C4-2B (cell line): ENCODE results near the gene HKDC1.

Experiments used
- ZFX ChIP-seq: fragments of 450-650 bp; IDR thresholded peaks from 2 replicates; pipeline ENCODE4 v1.6.1; 2017
- TF ChIP-seq, protein P1 (sequence below): fragments of 450-650 bp; conservative IDR thresholded peaks from 2 replicates; pipeline ENCODE4 v1.5.1; 2017; ENCODE audit warnings: mild to moderate bottlenecking

- TF ChIP-seq, protein P1, sequence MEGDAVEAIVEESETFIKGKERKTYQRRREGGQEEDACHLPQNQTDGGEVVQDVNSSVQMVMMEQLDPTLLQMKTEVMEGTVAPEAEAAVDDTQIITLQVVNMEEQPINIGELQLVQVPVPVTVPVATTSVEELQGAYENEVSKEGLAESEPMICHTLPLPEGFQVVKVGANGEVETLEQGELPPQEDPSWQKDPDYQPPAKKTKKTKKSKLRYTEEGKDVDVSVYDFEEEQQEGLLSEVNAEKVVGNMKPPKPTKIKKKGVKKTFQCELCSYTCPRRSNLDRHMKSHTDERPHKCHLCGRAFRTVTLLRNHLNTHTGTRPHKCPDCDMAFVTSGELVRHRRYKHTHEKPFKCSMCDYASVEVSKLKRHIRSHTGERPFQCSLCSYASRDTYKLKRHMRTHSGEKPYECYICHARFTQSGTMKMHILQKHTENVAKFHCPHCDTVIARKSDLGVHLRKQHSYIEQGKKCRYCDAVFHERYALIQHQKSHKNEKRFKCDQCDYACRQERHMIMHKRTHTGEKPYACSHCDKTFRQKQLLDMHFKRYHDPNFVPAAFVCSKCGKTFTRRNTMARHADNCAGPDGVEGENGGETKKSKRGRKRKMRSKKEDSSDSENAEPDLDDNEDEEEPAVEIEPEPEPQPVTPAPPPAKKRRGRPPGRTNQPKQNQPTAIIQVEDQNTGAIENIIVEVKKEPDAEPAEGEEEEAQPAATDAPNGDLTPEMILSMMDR: no peak
- no peak for TF ChIP-seq ZFX
These were observed 22.1 kb downstream of the HKDC1 start for GRCh38 chr10:69242040-69242851.
